Measurements from ENCODE around the gene KRT34.
A peak's percentile ranks its signal among the peaks of the same experiment; 100 is the strongest.
"Not testable (repeated sequence)": the region's sequence is repeated elsewhere in the genome, so short reads cannot be mapped to it uniquely, and the experiment has no call there.

KRT34 gene

GRCh38 chr17:41386227-41386626 lies 4.1 kb upstream of the KRT34 start:
- no peak for DNase-seq (ENCODE audit: low read depth)
- H3K4me3 ChIP-seq (ENCODE audit: low read depth, low read length): no peak overlapping the region
- TF ChIP-seq CTCF (conservative IDR thresholded peaks at IDR 0.05; ENCODE audit: low read depth, low read length): no peak

- H3K4me3 ChIP-seq (ENCODE audit: low read depth, low read length): no peak overlapping the region
- TF ChIP-seq CTCF (conservative IDR thresholded peaks at IDR 0.05; ENCODE audit: low read depth, low read length): no peak
- DNase-seq (ENCODE audit: low read depth): no peak
Measured at GRCh38 chr17:41383690-41384089, 1.6 kb upstream of the KRT34 start.

- no peak for TF ChIP-seq CTCF (conservative IDR thresholded peaks at IDR 0.05; ENCODE audit: low read depth, low read length)
- no peak overlapping the region for H3K4me3 ChIP-seq (ENCODE audit: low read depth, low read length)
- peak; percentile 42 for DNase-seq (ENCODE audit: low read depth)
Measured at GRCh38 chr17:41382394-41382793, 288 bp upstream of the KRT34 start.

GRCh38 chr17:41380091-41380490 lies 2.0 kb downstream of the KRT34 start:
- DNase-seq (ENCODE audit: low read depth): peak; percentile 74
- H3K4me3 ChIP-seq (ENCODE audit: low read depth, low read length): not testable (repeated sequence)

- no peak overlapping the region for H3K4me3 ChIP-seq (ENCODE audit: low read depth, low read length)
- TF ChIP-seq CTCF (conservative IDR thresholded peaks at IDR 0.05; ENCODE audit: low read depth, low read length): no peak
- peak; percentile 65 for DNase-seq (ENCODE audit: low read depth)
Measured at GRCh38 chr17:41377546-41377945, 4.6 kb downstream of the KRT34 start.

- no peak within 1 kb of the TSS for H3K4me3 ChIP-seq (ENCODE audit: low read depth, low read length)
- no peak for DNase-seq (ENCODE audit: low read depth)
- TF ChIP-seq CTCF (conservative IDR thresholded peaks at IDR 0.05; ENCODE audit: low read depth, low read length): no peak
Measured at GRCh38 chr17:41369713-41370112, 12.4 kb downstream of the KRT34 start, which contains the start of gene KRT33B. TSS of gene KRT33B (minus strand) at chr17:41369813. CDS start at chr17:41369750, 63 bp downstream.

- TF ChIP-seq CTCF (conservative IDR thresholded peaks at IDR 0.05; ENCODE audit: low read depth, low read length): no peak
- DNase-seq (ENCODE audit: low read depth): no peak
- no peak overlapping the region for H3K4me3 ChIP-seq (ENCODE audit: low read depth, low read length)
Measured at GRCh38 chr17:41369023-41369422, 13.1 kb downstream of the KRT34 start.

Measured in choroid plexus epithelial cell (primary cell).